Measurements from ENCODE around the gene BARX2.

BARX2 gene

GRCh38 chr11:129374081-129374992 is 1.3 kb upstream of the BARX2 start:
- DNase-seq = no peak

- DNase-seq = peak; percentile 11
These were observed 476 bp upstream of the BARX2 start for GRCh38 chr11:129374993-129375750.

- no peak for DNase-seq
These were observed 1.2 kb downstream of the BARX2 start for GRCh38 chr11:129376658-129377341.

- DNase-seq = no peak
These were observed 2.1 kb downstream of the BARX2 start for GRCh38 chr11:129377739-129378138.

GRCh38 chr11:129380413-129380812 is 4.8 kb downstream of the BARX2 start:
- DNase-seq = no peak

- DNase-seq = no peak
These were observed 6.9 kb downstream of the BARX2 start for GRCh38 chr11:129382583-129382982.

GRCh38 chr11:129383060-129383459 is 7.4 kb downstream of the BARX2 start:
- DNase-seq = no peak

GRCh38 chr11:129383502-129383901 is 7.9 kb downstream of the BARX2 start:
- DNase-seq = no peak

GRCh38 chr11:129384415-129384814 is 8.8 kb downstream of the BARX2 start:
- no peak for DNase-seq

- no peak for DNase-seq
These were observed 10.2 kb downstream of the BARX2 start for GRCh38 chr11:129385801-129386200.

- DNase-seq = no peak
These were observed 11.2 kb downstream of the BARX2 start for GRCh38 chr11:129386795-129387397.

- no peak for DNase-seq
These were observed 11.8 kb downstream of the BARX2 start for GRCh38 chr11:129387434-129387833.

GRCh38 chr11:129388824-129389223 is 13.2 kb downstream of the BARX2 start:
- DNase-seq = no peak

GRCh38 chr11:129390303-129390821 is 14.7 kb downstream of the BARX2 start:
- no peak for DNase-seq

- no peak for DNase-seq
These were observed 15.7 kb downstream of the BARX2 start for GRCh38 chr11:129391360-129391759.

- DNase-seq = no peak
These were observed 16.2 kb downstream of the BARX2 start for GRCh38 chr11:129391821-129392220.

- DNase-seq = no peak
These were observed 17.3 kb downstream of the BARX2 start for GRCh38 chr11:129392995-129393394.

- DNase-seq = no peak
These were observed 19.1 kb downstream of the BARX2 start for GRCh38 chr11:129394709-129395108.

GRCh38 chr11:129395432-129395831 is 19.8 kb downstream of the BARX2 start:
- DNase-seq = no peak

GRCh38 chr11:129395883-129396282 is 20.2 kb downstream of the BARX2 start:
- DNase-seq = no peak

GRCh38 chr11:129396454-129396853 is 20.8 kb downstream of the BARX2 start:
- DNase-seq = no peak

All from activated CD4-positive, alpha-beta T cell treated with anti-CD3 and anti-CD28 coated beads, Interleukin-2, amount 50 U/mL, for 16 hours (primary cell).